GM15510 (cell line): ENCODE measurements around the gene OVOL3.

ENCODE experiments used
- POLR2A ChIP-seq: IDR thresholded peaks from 3 replicates; pipeline ENCODE4 v1.6.1; 2011; ENCODE audit warnings: borderline replicate concordance; ENCODE audit not compliant: insufficient read length; ENCODE audit errors: extremely low read depth

Gene OVOL3

DNA sequence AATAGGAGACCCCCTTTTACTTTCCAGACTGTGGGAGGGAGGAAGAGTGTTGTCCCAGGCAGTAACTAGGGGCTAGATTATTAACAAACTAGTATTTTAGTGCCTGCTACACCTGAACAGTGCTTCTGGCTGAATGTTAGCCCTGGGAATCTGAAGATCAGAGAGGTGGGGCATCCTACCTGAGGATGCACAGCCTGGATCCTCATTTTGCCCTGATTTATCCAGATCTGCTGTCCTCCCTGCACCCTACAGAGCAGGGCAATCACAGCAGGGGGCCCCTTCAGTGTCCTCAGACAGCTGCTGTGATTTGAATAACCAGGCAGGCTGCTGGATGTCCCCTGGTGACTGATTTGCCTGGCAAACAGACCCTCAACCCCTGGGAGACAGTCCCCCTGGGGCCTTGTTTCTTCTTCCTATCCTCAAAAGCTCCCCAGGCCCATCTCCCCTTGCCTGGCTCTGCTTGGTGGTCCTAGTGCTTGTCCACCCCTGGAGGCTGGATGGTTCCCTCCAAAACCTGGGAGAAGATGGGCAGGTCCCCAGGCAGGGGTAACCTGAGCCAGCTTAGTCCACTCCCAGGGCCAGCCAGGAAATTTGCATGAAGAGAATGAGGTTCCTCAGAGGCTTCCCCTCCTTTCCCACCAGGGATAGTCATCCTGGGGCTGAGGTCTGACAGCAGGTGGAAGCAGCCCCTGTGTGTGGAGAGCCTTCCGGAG is at the start of gene OVOL3:
Gene OVOL3, plus strand, starts transcription at position 657 of the 713 bp plus-strand sequence. CDS start 60 bp downstream, outside the sequence.
- no peak for TF ChIP-seq POLR2A

DNA sequence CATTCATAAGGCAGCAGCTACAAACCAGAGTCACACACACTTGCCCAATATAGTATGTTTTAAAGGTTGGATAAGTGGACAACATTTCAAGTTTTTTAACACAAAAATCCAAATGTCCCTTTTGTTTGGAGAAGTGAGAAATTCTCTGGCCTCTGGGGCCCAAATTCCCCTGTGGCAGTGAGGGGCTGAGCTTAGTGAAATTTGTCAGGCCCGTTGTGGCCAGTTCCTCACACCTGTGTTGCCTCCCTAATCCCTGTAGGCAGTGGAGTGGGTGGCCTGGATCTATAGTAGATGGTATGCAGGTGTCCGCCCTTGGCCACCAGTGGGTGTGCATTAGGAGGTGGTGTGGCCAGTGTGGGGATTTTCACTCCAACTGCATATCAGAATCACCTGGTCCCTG is 49.6 kb upstream of the OVOL3 start:
- no peak for TF ChIP-seq POLR2A

DNA sequence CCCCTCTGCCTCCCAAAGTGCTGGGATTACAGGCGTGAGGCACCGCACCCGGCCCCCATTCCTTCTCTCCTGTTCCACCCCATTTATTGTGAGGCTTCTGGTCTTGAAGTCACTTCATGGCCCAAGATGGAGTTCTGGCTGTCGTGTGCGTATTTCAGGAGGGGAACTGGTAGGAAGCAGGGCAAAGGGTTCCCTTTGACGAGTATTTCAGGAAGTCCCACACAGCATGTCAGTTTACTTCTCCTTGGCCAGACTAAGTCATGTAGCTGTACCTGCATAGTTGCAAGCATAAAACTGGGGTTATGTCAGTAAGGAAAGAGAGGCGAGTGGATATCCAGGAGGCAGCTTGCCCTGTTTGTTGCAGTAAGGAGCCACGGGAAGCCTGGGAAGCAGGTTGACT is 46.1 kb upstream of the OVOL3 start:
- TF ChIP-seq POLR2A = no peak

DNA sequence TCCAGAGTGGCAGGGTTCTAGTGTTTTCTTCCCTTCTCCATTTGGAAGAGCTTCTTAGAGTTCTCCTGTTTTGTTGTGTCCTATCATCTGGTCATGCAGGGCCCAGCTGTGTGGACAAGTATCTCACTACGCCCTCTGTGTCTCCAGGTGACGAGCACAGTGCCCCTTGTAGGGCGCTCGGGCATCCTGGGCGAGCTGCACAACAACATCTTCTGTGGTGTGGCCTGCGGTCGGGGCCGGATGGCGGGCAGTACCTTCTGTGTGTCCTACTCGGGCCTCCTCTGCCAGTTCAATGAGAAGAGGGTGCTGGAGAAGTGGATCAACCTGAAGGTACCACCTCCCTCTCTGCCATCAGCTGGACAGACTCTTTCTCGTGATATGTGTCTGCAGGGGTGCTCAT is 43.3 kb upstream of the OVOL3 start:
- no peak for TF ChIP-seq POLR2A

DNA sequence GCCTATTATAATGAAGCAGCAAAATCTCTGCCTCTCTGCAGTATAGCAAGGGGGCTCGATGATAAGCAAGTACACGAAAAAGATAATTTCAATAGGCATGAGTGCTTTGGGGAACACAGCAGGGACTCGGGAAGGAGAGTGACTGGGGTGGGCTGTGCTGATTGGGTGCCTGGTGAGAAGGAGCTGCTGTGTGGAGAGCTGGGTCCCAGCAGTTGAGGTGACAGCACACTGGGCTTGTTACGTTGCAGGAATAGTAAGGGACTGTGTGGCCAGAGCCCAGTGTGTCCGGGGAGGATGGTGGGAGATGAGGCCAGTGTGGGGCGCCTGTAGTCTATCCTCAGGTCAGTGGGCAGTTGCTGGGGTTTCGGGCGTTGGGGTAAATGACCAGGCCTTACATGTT is 38.9 kb upstream of the OVOL3 start:
- no peak for TF ChIP-seq POLR2A

DNA sequence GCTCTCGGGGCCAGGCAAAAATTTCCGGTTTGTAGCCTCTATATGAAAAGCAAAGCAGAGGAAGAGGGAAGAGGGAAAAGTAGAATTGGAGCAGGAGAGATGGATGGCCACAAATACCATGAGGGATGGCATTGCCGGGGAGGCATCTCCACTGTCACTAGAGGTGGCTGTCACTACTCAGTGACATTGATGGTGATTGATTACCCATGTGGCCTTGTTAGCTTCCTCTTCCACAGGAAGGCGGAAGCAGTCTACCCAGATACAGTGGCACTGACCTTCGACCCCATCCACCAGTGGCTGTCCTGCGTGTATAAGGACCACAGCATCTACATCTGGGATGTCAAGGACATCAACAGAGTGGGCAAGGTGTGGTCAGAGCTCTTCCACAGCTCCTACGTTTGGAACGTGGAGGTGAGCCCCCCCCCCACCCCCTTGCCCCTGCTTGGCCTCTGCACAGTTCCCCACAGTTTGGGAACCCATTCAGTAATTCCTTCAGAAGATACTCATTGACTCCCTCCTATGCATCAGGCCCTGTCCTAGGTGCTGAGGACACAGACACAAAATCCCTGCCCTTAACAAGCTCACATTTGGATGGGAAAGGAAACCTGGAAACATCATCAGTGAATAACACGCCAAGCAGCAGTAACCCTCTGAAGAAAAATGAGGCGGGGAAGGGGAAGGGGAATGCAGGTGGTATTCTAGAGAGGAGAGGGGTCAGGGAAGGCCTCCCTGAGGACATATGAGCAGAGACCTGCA is 37.6 kb upstream of the OVOL3 start:
- no peak for TF ChIP-seq POLR2A

DNA sequence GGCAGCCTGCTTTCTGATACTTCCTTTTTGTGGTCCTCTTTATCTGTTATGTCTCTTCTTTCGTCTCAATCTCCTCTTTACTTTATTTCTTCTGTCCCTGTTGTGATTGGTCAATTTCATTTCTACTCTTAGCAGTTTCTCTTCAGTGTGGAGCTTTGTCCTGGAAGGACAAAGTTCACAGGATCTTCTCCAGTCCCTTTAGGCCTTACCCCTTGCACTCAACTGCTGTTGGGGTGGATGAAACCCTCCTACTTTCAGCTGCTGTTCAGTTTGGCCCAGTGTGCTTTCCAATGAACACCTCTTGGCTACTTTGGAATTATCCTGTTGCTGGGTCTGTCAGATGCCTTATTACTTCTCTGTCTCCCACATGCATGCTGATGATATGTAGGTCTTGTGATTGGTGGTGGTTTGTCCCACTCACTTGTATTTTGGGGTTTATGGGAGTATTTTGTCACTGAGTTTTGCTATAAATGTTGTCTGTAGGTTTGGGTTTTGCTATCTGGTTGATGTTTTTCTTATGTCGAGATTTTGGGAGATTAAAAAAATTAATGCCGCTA is 31.5 kb upstream of the OVOL3 start:
- TF ChIP-seq POLR2A = no peak

DNA sequence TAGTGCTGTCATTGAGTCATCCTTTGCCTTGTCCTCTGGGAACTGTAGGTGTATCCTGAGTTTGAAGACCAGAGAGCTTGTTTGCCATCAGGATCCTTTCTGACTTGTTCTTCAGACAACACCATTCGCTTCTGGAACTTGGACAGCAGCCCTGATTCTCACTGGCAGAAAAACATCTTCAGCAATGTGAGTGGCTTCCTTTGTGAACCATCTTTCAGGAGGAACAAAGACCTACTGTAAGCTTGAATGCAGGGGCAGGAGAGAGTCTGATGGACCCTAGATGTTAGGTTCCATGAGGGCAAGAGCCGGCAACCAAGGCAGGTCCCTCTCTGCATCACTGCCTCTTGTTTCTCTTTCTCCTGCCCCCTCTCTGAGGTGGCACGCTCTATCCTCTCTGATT is 29.6 kb upstream of the OVOL3 start:
- no peak for TF ChIP-seq POLR2A

DNA sequence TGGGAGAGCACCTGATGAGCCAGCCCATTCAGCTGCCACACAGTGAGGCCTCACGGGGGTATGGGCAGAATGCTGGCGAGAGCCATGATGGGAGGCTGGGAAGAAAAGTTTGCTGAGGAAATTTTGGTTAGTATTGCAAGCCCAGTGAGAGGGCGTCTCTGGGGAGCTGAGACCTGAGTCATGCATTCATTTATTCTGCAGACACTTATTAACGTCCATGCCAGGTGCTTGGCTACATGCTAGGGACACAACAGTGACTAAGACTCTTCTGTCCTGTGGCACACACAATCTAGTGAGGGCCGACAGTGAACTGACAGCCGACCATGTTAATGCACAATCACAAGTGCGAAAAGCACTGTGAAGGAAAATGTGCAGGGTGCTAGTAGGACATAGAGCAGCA is 29.0 kb upstream of the OVOL3 start:
- no peak for TF ChIP-seq POLR2A

DNA sequence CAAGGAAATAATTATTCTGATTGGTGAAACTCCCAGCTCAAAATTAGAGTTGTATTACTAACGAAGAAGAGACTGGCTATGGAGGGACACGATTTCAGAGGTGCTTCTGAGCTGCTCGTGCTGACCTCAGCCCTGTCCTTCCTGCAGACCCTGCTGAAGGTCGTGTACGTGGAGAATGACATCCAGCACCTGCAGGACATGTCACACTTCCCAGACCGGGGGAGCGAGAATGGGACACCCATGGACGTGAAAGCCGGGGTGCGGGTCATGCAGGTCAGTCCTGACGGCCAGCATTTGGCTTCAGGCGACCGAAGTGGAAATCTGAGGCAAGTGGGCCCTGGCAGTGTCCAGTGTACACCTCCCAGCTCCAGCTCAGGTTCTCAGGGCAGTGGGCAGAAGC is 28.0 kb upstream of the OVOL3 start:
- no peak for TF ChIP-seq POLR2A

DNA sequence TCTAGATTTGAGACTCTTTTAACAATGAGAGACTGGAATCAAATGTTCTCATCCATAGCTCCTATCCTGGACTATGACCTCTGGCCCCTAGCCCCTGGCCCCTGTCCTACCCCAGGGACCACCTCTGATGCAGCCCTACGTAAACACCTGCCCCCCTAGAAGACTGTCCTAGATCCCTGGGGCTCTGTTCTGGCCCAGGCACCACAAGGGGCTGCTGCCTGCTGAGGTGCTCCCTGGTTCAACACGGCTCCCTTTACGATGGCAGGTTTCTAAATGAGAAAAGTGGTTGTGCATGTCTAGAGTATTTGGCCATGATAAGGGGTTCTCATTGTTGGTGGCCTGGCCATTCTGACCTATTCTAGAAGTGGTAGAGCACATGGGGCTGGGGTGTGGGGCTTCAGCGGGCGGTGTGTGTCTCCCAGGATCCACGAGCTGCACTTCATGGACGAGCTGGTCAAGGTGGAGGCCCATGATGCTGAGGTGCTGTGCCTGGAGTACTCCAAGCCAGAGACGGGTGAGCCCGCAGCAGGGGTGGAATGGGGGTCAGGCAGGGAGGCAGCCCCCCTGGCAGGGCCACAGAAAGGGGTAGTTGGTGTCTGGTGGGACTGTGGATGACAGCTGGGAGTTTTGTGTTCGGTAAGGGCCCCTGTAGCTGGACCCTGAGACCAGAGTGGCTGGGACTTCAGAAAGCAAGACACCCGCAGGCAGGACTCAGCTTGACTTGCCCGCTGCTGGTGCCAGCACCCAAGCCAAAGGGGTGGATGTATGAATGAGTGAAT is 26.5 kb upstream of the OVOL3 start:
- no peak for TF ChIP-seq POLR2A

DNA sequence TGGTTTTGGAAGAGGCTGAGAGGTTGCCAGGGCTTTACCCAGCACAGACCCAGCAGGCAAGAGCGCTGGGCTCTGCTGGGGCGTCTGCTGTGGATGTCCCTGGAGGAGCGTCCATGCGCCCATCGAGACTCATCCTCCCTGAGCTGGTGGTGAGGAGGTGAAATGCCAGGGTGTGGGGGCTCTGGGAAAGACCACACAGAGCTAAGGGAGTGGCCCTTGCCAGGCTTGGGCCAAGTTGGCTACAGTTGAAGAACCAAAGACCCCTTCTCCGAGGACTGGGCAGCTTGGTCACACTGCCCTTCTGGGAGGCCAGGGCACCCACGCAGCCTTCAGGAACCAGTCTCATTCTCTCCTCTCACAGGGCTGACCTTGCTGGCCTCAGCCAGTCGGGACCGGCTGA is 24.6 kb upstream of the OVOL3 start:
- TF ChIP-seq POLR2A = no peak

DNA sequence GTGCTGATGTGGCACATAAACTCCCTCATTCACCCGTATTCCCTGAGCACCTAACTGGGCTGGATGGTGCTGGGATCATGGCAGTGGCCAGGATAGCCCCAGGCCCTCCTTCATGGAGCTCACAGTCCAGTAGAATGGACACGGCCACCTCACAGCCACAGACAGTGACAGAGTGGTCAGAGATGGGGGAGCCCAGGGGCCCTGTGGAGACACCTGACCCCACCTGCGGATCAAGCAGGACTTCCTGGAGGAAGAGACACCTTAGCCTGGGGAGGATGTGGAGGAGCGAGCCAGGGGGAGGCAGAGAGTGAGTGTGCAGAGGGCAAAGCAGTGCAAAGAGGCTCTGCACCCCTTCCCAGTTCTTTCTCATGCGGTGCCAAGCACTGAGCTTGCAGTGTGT is 21.1 kb upstream of the OVOL3 start:
- no peak for TF ChIP-seq POLR2A

DNA sequence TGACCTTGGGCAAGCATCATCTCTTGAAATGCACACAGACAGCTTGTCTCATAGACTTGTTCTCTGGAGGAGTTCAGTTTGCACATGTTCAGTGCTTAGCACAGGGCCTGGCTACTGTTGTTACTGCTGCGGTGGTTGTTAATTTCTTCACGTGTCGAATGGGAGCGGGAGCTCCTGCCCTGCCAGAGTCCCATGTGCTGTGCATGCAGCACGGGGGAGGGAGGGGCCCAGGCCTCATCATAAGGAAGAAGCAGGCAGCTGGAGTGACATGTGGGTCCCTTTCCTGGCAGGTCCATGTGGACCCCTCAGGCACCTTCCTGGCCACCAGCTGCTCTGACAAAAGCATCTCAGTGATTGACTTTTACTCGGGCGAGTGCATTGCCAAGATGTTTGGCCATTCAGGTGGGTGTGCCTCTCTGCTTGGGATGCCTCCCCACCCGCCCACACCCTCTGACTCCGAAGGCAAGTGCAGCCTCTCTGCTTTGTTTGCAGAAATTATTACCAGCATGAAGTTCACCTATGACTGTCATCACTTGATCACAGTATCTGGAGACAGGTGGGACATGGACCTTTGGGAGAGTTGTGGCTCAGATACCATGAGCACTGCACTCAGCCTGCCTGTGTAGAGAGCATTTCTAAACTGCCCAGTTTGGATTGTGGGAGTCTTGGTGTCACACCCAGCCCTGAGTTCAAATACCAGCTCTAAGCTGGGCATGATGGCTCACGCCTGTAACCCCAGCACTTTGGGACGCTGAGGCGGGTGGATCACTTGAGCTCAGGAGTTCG is 19.8 kb upstream of the OVOL3 start:
- no peak for TF ChIP-seq POLR2A
